Measurements from ENCODE around the gene GRAMD2A.

Gene GRAMD2A

DNA sequence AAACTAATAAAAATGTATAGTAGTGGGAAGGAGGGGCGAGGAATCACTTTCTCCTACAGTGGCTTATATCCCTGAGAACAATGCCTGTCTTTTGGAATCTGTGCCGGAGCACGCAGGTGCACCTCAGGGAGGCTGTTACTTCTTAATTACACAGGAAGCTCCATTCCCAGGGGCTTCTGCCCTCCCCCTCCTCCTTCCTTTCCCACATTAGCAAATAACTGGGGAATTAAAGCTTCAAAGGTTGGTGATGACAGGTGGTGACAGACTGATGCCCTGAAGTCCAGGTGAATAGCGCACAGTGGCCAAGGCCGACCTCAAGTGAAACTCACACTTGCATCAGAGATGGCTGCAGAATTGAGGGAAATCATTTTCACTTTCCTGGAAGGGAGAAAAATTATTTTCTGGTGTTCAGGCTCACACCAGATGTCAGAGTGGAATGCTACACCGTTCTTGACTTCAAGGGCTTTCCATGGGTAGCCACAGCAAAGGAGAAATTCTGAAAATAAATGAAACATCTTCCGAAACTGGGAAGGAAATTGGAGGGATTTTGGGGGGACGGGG lies 3.7 kb downstream of the GRAMD2A start:
- no peak for TF ChIP-seq CTCF (IDR thresholded peaks at IDR 0.05)

GRCh38 chr15:72192416-72192815 lies 5.2 kb downstream of the GRAMD2A start:
- no peak for TF ChIP-seq CTCF (IDR thresholded peaks at IDR 0.05)

DNA sequence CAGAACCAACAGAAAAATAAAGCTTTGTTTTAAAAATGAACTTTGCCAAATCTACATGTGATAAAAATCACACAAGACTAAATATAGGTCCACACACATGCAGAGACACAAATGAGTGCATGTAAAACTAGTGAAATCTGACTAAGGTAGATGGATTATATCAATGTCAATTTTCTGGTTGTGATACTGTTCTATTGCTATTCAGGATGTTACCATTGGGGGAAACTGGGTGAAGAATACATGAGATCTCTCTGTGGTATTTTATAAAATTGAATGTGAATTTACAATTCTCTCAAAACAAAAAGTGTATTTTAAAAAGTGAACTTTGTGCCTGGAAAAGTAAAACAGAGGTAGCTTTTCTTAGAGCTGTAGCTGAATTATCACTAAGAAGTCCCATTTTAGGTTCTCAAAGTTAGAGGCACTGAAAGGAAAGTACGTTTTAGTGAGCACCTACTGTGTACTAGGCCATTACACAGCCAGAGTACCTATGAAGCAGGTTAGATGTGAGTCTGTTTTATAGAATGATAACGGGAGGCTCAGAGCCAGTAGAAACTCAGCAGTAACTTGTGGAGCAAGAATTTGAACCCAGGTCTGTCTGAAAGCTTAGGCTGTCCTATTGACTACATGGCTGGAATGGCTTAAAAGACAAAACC lies 8.2 kb downstream of the GRAMD2A start:
- TF ChIP-seq CTCF (IDR thresholded peaks at IDR 0.05), result no peak

DNA sequence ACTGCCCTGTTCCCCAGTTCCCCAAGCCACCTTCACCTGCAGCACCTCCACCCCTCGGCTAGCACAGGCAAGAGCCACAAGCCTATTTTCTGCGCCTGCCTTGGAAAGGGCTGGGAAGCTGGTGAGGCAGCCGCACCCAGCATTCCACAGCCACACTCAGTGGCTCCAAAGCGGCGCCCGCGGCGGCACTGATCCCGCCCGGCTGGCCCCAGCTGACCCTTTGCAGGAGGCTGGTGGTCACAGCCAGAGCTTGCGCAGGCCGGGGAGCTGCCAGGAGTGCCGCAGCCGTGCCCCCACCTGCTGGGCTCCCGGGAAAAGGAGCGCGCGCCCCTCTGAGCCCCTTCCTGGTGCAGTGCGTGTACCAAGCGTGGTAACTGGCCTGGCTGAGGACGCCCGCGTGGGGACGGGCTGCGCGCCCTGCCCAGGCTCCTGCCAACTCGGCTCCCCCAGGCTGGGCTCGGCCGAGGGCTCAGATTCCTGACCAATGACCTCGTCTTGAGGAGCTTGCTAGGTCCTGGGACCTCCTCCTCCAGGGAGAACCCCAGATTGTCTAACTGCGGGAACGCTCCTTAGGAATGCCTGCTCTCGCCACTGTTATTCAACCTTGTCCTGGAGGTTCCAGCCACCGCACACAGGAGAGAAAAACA lies 13.3 kb downstream of the GRAMD2A start:
- no peak for TF ChIP-seq CTCF (IDR thresholded peaks at IDR 0.05)

GRCh38 chr15:72183781-72184164 lies 13.8 kb downstream of the GRAMD2A start:
- no peak for TF ChIP-seq CTCF (IDR thresholded peaks at IDR 0.05)

- no peak for TF ChIP-seq CTCF (IDR thresholded peaks at IDR 0.05)
Measured at GRCh38 chr15:72182673-72183072, 14.9 kb downstream of the GRAMD2A start.

- no peak for TF ChIP-seq CTCF (IDR thresholded peaks at IDR 0.05)
Measured at GRCh38 chr15:72182244-72182643, 15.3 kb downstream of the GRAMD2A start.
